Left renal cortex interstitium (tissue), 4 donors: Measurements from ENCODE around the gene SVIP. TPM values are rescaled to one million over a fixed set of nuclear protein-coding genes. Genes with fewer than 3 reads are reported as not detected.

Experiments used
- DNase-seq, 4 donors: peaks; one replicate each; pipeline ENCODE4 v3.0.0-alpha.2; 2013; ENCODE audit warnings: low read depth in 4 of 4, low spot score in 2 of 4, missing footprints in 1 of 4
- polyA plus RNA-seq, 4 donors: library from polyadenylated mRNA; unstranded; fragments of 120-200 nt; gene quantifications; one replicate each; pipeline ENCODE4 v1.2.1, GENCODE V29; 2013; ENCODE audit not compliant: insufficient read length in 4 of 4

SVIP gene
- 10 to 100 TPM; 38.0 to 55.5 (median 42.7) TPM for polyA plus RNA-seq

DNA sequence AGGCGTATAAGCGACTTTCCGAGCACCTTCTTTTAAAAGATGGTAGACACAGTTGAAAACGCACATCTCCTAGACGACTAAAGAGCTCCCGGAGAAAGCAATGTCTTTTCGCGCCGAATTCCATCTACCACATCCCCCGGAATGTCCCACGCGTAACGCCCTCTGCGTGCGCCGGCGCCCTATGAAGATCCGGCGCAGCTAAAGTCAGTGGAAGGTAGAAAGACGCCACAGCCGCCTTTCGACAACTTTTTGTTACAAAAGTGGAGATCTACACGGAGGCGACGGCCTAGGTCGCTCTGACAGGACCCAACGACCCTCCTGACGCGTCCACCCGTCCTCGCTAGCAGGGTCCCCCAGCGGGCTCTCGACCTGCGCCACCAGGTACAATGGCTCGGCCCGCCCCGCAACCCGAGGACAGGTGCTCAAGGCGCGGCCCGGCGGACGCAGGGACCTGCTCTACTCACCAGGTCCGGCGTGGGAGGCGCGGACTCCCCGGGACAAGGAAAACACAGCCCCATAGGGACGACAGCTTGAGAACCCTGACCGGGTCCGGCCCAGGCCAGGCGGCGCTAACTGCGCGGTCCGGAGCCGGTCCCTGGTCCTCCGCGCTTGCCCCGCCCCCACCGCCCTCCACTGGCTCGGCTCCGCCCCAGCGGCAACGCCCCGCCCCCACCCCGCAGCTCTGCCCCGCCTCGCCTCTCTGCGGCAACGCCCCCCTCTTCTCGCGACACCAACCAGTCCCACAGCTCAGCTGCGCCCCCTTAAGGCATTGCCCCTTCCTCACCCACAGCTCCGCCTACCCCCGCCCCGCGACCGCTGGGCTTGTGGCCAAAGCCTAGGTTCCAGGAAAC is at the start of gene SVIP:
Gene SVIP, minus strand, starts transcription at position 571 of the 851 bp plus-strand sequence. Its CDS starts 53 bp downstream, at position 518.
- peak; percentile 59 to 83 (median 76) for DNase-seq

- DNase-seq, result no peak
Measured at GRCh38 chr11:22878604-22879003, 49.0 kb upstream of the SVIP start.

- DNase-seq, result no peak
Measured at GRCh38 chr11:22878039-22878438, 48.4 kb upstream of the SVIP start.

DNA sequence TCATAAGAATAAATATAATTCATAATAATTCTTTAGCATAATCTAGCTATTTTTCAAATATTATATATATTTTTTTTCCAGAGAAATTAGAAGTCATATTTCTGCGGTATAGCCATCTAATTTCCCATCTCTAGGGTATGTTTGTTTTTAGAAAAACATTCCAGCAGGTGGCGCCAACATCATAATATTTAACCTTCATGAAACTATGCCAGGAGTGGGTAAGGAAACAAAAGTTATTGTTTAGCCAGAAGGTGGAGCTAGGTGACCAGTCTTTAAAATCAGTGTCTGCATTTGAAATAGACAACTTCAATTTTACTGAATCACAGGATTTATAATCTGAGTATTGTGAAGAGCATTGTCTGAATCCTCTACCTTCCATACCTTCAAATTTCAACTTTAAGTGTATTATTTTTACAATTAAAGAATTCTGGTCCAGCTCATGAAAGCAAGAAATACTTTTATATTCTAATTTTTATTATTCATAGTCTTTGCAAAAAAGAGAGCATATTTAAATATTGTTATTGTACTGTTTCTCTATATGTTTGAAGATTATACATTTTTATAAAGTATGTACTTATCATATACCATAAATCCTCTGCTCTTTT is 46.4 kb upstream of the SVIP start:
- peak; percentile 37 to 74 (median 58) for DNase-seq

DNA sequence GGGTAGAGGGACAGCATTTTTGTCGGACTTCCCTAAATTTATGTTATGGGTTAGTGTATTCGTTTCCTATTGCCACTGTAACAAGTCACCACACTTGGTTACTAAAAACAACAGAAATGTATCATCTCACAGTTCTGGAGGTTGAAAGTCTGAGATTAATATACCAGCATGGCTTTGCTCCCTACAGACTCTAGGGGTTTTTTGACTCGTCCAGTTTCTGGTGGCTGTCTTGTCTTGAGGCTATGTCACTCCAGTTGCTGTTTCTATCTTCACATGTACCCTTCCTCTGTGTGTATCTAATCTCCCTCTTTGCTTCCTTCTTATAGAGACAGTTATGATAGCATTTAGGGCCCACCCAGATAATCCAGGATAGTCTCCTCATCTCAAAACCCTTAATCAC is 39.7 kb upstream of the SVIP start:
- no peak for DNase-seq

- no peak for DNase-seq
Measured at GRCh38 chr11:22860241-22860640, 30.6 kb upstream of the SVIP start, which contains the start of gene CCDC179. CCDC179 (minus strand) TSS chr11:22860474; CDS start chr11:22860421, 53 bp downstream.

DNA sequence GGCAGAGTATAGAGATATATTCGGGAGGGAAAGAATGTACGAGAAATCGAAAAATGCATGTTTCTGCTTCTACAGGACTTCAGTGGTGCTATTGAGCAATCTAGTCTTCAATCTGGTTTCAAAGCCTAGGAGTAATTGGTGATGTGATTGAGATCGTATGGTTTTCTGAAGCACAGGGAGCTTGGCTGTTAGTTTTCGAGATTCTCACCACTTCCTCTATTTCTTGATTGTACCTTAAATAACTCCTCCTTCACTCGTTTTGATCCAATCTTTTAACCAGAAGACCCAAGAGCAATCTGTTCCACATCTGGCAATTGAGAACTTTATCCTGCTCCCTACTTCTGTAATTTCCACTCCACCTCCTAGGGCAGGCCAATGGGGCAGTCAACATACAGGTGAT is 30.2 kb upstream of the SVIP start:
- DNase-seq, result no peak

DNA sequence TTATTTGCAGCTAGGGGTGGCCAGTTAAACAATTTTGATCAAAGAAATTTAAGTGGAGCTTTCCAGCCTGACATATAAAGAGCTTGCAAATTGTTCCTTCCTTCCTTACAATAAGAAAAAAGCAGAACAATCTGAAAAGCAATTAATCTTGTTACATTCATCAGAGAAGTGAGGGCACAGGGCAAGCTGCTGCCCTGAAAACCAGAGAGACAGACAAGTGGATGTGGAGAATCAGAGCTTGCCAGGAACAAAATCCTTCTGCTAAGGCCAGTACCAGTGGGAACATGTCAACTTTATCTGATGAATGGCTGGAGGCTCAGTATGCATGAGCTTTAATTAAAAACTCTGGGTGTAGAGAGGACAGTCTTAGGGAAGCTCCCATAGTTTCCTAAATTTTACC is 21.9 kb upstream of the SVIP start:
- no peak for DNase-seq

GRCh38 chr11:22846726-22847125 is 17.1 kb upstream of the SVIP start:
- DNase-seq, result no peak

- no peak for DNase-seq
Measured at GRCh38 chr11:22832315-22833015, 2.9 kb upstream of the SVIP start.

DNA sequence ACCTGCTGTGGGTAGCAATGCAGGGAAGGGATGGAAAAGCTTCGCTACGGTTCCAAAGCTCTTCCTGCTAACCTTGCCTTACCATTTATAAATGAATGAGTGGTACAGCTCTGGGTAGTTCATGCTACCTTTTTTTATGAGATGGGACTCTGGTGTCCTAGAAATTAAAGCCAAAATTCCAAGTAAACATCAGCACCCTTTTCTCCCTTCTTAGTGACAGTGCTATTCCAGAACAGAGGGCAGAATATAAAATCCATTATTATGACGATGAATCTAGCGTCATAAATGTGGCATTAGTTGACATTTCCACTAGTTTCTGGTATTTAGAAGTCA is 447 bp upstream of the SVIP start:
- no peak for DNase-seq

DNA sequence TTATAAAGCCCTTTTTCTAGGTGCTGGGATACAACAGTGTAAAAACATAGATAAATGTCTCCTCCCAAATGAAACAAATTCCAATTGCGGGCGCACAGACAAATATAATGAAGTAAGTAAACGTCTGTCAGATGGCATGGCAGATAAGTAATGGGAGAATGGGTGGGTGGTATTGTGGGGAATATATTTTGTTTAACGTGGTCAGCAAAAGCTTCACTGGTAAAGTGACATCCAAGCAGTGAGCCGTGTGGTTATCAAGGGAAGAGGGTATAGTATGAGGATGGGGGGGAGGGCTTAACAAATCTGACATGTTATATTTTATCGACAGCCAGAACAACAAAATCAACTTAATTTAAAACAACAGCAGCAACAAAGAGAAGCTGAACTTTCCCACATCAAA is 1.2 kb downstream of the SVIP start:
- no peak for DNase-seq

DNA sequence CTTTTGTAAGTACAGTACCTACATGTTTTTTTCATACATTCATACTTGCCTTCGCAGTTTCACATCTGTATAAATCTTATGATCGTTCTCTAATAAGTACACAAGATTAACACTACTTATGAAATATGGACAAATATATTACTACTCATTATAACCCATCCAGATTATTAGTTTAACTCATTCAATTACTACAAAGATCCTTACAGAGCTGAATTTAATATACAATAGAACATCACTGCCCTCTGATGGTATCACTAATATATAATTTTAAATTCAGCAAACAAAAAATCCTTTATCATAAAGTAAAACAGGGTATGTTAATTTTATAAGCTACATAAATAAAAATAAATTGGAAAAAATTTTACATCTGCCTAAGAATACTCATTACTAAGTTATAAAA is 7.4 kb downstream of the SVIP start:
- DNase-seq, result no peak

DNA sequence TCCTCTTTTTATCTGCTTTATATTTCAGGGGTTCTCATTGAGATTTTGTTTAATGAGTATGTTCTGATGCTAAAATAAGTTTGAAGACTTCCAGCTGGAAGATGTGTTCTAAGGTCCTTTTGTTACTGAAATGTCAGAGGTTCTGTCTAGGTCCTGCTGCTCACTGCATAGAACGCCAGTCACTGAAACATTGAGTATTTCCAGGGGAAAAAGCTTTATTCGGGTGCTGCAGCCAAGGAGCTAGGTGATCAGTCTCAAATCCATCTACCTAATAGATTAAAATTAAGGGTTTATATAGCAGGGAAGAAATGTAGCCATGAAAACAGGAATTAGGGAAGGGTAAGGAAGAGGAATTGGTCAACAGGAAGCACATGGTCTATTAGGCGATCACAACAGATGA is 19.7 kb downstream of the SVIP start:
- no peak for DNase-seq

DNA sequence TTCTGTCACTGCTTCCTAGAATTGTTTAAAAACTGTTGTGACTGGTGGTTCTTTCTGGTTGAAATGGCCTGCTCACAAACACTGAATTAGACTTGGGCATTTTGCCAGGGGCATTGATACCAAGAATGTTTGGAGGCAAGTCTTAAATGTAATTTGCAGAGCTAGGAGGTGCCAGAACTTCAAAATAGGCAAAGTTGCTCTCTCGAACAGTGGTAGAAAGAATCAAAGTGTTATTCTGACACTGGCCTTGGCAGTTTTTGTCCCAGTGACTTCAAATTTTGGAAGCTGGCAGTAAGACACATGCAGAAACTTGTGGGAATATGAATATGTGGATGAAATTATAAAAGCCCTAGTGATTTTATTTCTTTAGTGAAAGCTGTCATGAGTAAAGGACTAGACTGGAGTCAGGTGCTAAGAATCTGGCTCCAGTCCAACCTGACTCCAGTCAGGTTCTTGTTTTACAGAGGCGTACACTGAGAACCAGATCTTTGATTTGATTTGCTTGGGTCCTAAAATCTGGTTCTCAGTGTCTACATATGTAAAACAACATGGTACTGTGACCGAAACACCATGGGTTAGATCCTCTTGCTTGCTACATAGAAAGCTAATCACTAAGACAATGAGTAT is 20.9 kb downstream of the SVIP start:
- DNase-seq, result no peak

- DNase-seq, result no peak
Measured at GRCh38 chr11:22807855-22808570, 21.6 kb downstream of the SVIP start.

DNA sequence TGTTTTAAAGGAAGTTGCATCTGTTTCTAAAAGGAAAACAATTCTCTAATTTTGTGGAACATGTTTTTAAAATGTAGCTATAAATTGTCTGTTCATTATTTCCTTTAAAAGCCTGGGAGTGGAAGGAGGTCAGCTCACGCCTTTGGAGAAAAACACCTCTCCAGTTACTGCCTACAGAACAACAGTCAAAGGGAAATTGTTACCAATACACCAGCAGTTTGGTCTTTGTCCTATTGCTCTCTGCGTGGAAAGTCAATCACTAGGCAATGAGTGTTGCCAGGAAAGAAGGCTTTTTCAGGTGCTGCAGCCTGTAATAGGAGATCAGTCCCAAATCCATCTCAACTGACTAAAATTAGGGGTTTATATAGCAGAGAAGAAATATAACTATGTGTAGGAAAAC is 22.2 kb downstream of the SVIP start:
- no peak for DNase-seq

DNA sequence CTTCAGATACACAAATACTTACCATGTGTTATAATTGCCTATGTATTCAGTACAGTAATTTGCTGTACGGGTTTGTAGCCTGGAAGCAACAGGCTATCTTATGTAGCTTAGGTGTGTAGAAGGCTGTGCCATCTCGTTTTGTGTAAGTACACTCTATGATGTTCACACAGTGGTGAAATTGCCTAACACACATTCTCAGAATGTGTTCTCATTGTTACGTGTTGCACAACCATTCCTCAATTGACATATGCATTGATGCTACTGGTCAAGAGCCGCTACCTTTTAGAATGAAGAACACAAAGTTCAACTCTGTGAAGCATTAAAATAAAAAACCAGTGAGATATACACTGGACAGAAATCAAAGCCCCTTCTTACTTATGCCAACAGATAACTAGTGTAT is 26.7 kb downstream of the SVIP start:
- DNase-seq, result no peak

DNA sequence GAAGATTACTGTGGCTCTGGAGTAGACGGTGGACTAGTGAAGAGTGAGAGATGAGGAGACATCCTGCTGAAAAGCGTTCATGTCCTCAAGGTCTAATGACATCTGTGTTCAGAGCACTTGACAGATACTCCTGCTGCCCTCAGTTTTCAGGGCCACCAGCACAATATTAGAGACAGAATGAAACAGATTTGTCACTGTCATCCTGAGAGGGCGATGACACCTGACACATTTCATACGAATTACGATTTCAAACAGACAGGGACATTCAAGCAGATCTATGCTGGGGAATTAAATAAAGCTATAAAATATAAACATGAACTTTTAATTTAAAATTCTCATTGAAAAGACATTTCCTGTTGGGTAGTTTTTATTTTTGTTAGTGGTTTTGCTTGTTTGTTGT is 29.1 kb downstream of the SVIP start:
- DNase-seq, result no peak

DNA sequence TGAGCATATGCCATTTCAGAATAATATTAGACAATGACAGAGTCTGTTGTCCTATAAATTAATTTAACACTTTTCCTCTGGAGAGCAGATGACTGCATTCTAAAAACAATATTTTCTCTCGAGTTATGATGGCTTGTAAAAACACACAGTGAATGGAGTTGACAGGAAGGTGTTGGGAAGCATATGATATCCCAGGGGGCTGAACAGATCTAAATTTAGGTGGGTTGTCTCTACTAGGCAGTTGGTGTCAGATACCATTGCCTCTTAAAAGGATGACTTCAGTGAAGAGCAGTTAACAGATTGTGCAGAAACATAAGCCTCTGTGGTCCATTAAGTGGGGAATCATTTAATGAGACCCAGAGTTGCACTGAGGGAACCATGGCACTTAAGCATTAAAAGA is 30.7 kb downstream of the SVIP start:
- DNase-seq, result no peak

DNA sequence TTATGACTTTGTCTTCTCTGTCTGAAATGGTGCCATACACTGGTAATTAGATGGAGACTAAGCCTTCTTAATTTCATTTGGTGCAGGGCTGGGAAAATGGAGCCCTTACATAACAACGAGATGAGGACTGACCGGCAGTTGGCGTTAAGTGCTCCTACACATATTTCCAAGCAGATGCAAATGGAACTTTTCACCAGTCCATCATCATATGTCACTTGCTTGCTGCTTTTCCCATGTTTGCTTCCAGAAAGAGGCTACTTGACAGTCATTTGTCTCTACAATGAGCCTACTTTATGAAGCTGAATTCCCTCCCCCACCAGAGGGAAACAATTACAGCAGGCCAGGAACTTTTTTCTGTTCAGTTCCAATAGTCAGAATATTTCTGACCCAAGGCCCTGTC is 32.6 kb downstream of the SVIP start:
- DNase-seq, result no peak
